H54 (cell line): ENCODE data around the gene JPT2.

ENCODE experiments used
- DNase-seq: peaks from one replicate; pipeline ENCODE4 v3.0.0; 2011; ENCODE audit warnings: low spot score, mixed read lengths; ENCODE audit not compliant: insufficient read length
- FAIRE-seq: peaks from 3 replicates; lab custom pipeline; 2011; peaks lifted over from hg19 to GRCh38; lab: Jason Lieb, UNC
- POLR2A ChIP-seq: IDR thresholded peaks from 2 replicates; pipeline ENCODE4 v1.6.1; 2011; ENCODE audit warnings: low read depth, mild to moderate bottlenecking, low read length

The JPT2 gene

DNA sequence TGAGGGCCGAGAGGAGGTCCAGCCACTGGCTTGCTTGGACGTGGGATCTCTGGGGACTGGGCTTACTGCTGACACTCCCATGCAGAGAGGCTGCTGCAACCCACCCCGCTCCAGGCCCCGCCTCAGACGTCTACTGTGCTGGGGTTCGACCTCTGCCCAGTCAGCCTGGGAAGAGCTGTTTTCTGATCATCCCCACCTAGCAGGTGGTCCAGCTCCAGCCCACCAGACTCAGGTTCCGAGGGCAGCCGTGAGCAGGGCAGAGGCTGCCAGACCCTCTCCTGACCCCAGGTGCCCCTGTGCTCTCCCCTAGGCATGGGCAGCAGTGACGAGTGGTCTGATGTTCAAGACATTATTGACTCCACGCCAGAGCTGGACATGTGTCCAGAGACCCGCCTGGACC, 69.9 kb downstream of the JPT2 start:
- FAIRE-seq, result no peak
- no peak for TF ChIP-seq POLR2A
- no peak for DNase-seq

- DNase-seq (peak; percentile 60), FAIRE-seq (no peak)
Observed at GRCh38 chr16:1749152-1750117, 71.4 kb downstream of the JPT2 start.

More at GRCh38 chr16:1749152-1750117, 71.4 kb downstream of the JPT2 start:
- no peak for TF ChIP-seq POLR2A
